Uterus (tissue), 4 donors: ENCODE measurements around the gene PXMP4. TPM values are rescaled to one million over a fixed set of nuclear protein-coding genes. Genes with fewer than 3 reads are reported as not detected.

Experiments used
- DNase-seq, 2 donors: peaks; one replicate each; pipeline ENCODE4 v3.0.0-alpha.2; 2019 to 2020
- H3K27ac ChIP-seq, 2 donors: fragments of 200-600 bp; sonication (generic); 1 replicate in 1 of 2; 2 replicates in 1 of 2; pipeline ENCODE4 v1.5.1; 2016 to 2018
- H3K27me3 ChIP-seq, 2 donors: fragments of 200-600 bp; sonication (generic); one replicate each; pipeline ENCODE4 v1.5.1; 2018 to 2019; ENCODE audit warnings: control low read depth in 1 of 2
- H3K36me3 ChIP-seq, 2 donors: fragments of 200-600 bp; sonication (generic); one replicate each; pipeline ENCODE4 v1.5.1; 2019; ENCODE audit warnings: control low read depth in 1 of 2
- H3K4me1 ChIP-seq, 2 donors: fragments of 200-600 bp; sonication (generic); one replicate each; pipeline ENCODE4 v1.5.1; 2018 to 2019; ENCODE audit warnings: control low read depth in 1 of 2
- H3K4me3 ChIP-seq, 2 donors: fragments of 200-600 bp; sonication (generic); 1 replicate in 1 of 2; 2 replicates in 1 of 2; pipeline ENCODE4 v1.5.1; 2018 to 2019; ENCODE audit warnings: mild to moderate bottlenecking in 1 of 2
- H3K9me3 ChIP-seq, 2 donors: fragments of 200-600 bp; sonication (generic); one replicate each; pipeline ENCODE4 v1.5.1; 2019; ENCODE audit warnings: control low read depth in 1 of 2
- POLR2A ChIP-seq, 2 donors: fragments of 450-650 bp; IDR thresholded peaks; one replicate each; pipeline ENCODE4 v1.6.1; 2016; ENCODE audit warnings: antibody characterized with exemption in 2 of 2, mild to moderate bottlenecking in 1 of 2, moderate library complexity in 1 of 2
- intact Hi-C: fragments of 100-400 bp; cut with DNase I; formaldehyde crosslinking; loops from one replicate; pipeline ENCODE4 v1.15.1; 2023; ENCODE audit warnings: low total_unique reads
- total RNA-seq, 4 donors: library from RNA; depleted of rRNA in 3 of 4; stranded (reverse); fragments of >200 nt in 3 of 4; gene quantifications; one replicate each; pipeline versions ENCODE4 v1.1.0 to v1.2.4, GENCODE V29; 2014 to 2023
- TF ChIP-seq, protein P1 (sequence below), 4 experiments: fragments of 200-600 bp in 2 of 4; fragments of 450-650 bp in 2 of 4; sonication (generic) in 2 of 4; IDR thresholded peaks; one replicate each; pipeline ENCODE4 v1.5.1; 2016 to 2019; ENCODE audit warnings: antibody characterized with exemption in 4 of 4, mild to moderate bottlenecking in 2 of 4, moderate library complexity in 1 of 4
- donor health status: DM: yes; HTN: yes; CAD: no.

Gene PXMP4
- total RNA-seq, 4 donors from 2014 or later, result 1.8 to 13.8 (median 10.7) TPM

DNA sequence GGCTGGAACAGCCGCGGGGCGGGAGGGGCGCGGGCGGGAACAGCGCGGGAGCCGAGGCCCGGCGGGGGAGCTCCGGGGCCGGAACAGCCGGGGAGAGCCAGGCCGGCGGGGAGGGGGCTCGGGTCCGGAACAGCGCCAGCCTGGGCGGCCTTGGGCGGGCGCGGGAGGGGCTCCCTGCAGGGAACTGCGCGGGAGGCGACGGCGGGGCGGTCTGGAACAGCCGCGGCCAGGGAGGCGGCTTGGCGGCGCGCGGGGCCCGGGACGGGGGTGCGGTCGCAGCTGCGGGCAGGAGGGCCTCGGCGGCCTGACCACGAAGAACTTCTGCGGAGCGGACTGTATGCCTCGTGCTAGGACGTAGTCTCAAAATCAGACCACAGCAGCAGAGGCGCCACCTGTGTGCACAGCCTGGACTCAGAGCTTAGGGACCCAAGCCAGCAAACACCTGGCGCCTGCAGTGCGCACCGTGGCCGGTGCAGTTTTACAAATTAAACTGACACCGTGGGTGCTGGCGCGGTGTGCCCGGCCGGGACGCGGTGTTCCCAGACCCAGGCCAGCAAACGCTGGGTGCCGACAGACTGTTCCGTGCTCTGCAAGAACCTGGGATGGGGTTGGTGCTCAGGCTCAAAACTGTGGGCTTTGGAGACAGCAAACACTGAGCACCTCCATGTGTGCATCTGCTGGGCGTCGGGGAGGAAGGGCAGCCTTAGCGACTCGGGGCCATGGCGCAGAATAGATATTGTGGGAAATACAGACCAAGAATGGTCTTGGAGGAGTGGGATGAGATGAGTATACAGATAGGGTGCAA, 12.3 kb upstream of the PXMP4 start:
- intact Hi-C loops, result no loop called here
- peaks cover 0 to 12% of the 10 kb centered on the region in 2 donors for H3K9me3 ChIP-seq
- DNase-seq, result peak in 1 of 2 donors; percentile 80

GRCh38 chr20:33731693-33732165, 11.6 kb upstream of the PXMP4 start, which contains the start of gene ZNF341:
ZNF341 (plus strand) TSS chr20:33731996; CDS start chr20:33732022, 26 bp downstream.
- Histone ChIP-seq H3K4me1 (no peaks in the 10 kb centered on the region), H3K4me3 (peak within 1 kb of the TSS; percentile 38 to 54), H3K27me3 (no peaks in the 10 kb centered on the region), H3K27ac (peak within 1 kb of the TSS; percentile 82 to 87), H3K9me3 (peaks cover 0 to 6% of the 10 kb centered on the region in 2 donors), H3K36me3 (no peaks in the 10 kb centered on the region)
- peak in 1 of 2 donors; percentile 52 for TF ChIP-seq POLR2A (IDR thresholded peaks at IDR 0.05)
- TF ChIP-seq, protein P1, sequence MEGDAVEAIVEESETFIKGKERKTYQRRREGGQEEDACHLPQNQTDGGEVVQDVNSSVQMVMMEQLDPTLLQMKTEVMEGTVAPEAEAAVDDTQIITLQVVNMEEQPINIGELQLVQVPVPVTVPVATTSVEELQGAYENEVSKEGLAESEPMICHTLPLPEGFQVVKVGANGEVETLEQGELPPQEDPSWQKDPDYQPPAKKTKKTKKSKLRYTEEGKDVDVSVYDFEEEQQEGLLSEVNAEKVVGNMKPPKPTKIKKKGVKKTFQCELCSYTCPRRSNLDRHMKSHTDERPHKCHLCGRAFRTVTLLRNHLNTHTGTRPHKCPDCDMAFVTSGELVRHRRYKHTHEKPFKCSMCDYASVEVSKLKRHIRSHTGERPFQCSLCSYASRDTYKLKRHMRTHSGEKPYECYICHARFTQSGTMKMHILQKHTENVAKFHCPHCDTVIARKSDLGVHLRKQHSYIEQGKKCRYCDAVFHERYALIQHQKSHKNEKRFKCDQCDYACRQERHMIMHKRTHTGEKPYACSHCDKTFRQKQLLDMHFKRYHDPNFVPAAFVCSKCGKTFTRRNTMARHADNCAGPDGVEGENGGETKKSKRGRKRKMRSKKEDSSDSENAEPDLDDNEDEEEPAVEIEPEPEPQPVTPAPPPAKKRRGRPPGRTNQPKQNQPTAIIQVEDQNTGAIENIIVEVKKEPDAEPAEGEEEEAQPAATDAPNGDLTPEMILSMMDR (IDR thresholded peaks at IDR 0.05), result peak; percentile 67 to 90 (median 83)
- intact Hi-C loops, result no loop called here
- peak; percentile 87 to 90 for DNase-seq

More for the DNA sequence above, 12.3 kb upstream of the PXMP4 start:
- H3K4me3 ChIP-seq, result peak overlapping the region; percentile 38 to 54
- H3K36me3 ChIP-seq, result no peaks in the 10 kb centered on the region
- no peaks in the 10 kb centered on the region for H3K4me1 ChIP-seq
- TF ChIP-seq, protein P1 (IDR thresholded peaks at IDR 0.05), result peak in 1 of 4 experiments; percentile 32
- TF ChIP-seq POLR2A (IDR thresholded peaks at IDR 0.05), result peak in 1 of 2 donors; percentile 45
- peak overlapping the region; percentile 82 to 87 for H3K27ac ChIP-seq
- H3K27me3 ChIP-seq, result no peaks in the 10 kb centered on the region

- no peaks in the 10 kb centered on the region for H3K27me3 ChIP-seq
- H3K4me3 ChIP-seq, result peak overlapping the region; percentile 38 to 54
- H3K4me1 ChIP-seq, result no peaks in the 10 kb centered on the region
- intact Hi-C loops, result no loop called here
- peak overlapping the region; percentile 82 to 87 for H3K27ac ChIP-seq
- DNase-seq, result no peak
- H3K9me3 ChIP-seq, result no peaks in the 10 kb centered on the region
- no peak for TF ChIP-seq POLR2A (IDR thresholded peaks at IDR 0.05)
- TF ChIP-seq, protein P1 (IDR thresholded peaks at IDR 0.05), result no peak
- H3K36me3 ChIP-seq, result no peaks in the 10 kb centered on the region
These were observed 11.0 kb upstream of the PXMP4 start for GRCh38 chr20:33730946-33731692.

- no peak overlapping the region for H3K27ac ChIP-seq
- H3K4me3 ChIP-seq, result no peak overlapping the region
- no peak for DNase-seq
- H3K4me1 ChIP-seq, result no peaks in the 10 kb centered on the region
- H3K27me3 ChIP-seq, result no peaks in the 10 kb centered on the region
- no peak for TF ChIP-seq POLR2A (IDR thresholded peaks at IDR 0.05)
- TF ChIP-seq, protein P1 (IDR thresholded peaks at IDR 0.05), result no peak
- H3K9me3 ChIP-seq, result no peaks in the 10 kb centered on the region
- intact Hi-C loops, result no loop called here
- no peaks in the 10 kb centered on the region for H3K36me3 ChIP-seq
These were observed 9.0 kb upstream of the PXMP4 start for GRCh38 chr20:33729101-33729500.
